HEK293 (cell line): ENCODE measurements around the gene TMEM62.

Source experiments
- CTCF ChIA-PET: fragments of 350-600 bp; formaldehyde crosslinking; extraction: SDS; loops from one replicate; lab custom pipeline; 2021; ENCODE audit warnings: antibody characterized with exemption; lab: Yijun Ruan, JAX
- POLR2A ChIA-PET: fragments of 300-600 bp; formaldehyde crosslinking; extraction: SDS; loops from one replicate; lab custom pipeline; 2020; ENCODE audit warnings: antibody characterized with exemption, inconsistent platforms; lab: Yijun Ruan, JAX
- H3K27ac ChIP-seq: fragments of 200-500 bp; sonication (Bioruptor generic); 2 replicates; pipeline ENCODE4 v1.5.1; 2014; ENCODE audit warnings: low read depth, low read length, control low read depth, inconsistent platforms; ENCODE audit errors: extremely low read depth
- H3K36me3 ChIP-seq, 2 experiments: fragments of 200-500 bp in 1 of 2; sonication (Bioruptor generic) in 1 of 2; 1 replicate in 1 of 2; 2 replicates in 1 of 2; pipeline ENCODE4 v1.5.1; 2014 to 2017; ENCODE audit warnings: inconsistent platforms in 2 of 2, low read length in 2 of 2; ENCODE audit not compliant: control insufficient read depth in 2 of 2, insufficient read depth in 1 of 2
- H3K4me1 ChIP-seq: fragments of 200-500 bp; sonication (Bioruptor generic); 2 replicates; pipeline ENCODE4 v1.5.1; 2014; ENCODE audit warnings: mild to moderate bottlenecking, low read length, inconsistent platforms; ENCODE audit not compliant: control insufficient read depth, insufficient read depth
- H3K4me3 ChIP-seq: 2 replicates; pipeline ENCODE4 v1.5.1; 2011; ENCODE audit warnings: low read depth, mild to moderate bottlenecking, control low read depth, low read length, moderate library complexity
- H3K9me3 ChIP-seq: fragments of 200-500 bp; sonication (Bioruptor generic); 2 replicates; pipeline ENCODE4 v1.5.1; 2014; ENCODE audit warnings: low read depth, low read length, inconsistent platforms; ENCODE audit not compliant: control insufficient read depth, insufficient read depth
- BCL11B ChIP-seq: fragments of 450-650 bp; formaldehyde crosslinking; IDR thresholded peaks from 2 replicates; pipeline ENCODE4 v1.5.1; 2016; ENCODE audit warnings: low read depth, missing biosample characterization, missing genetic modification characterization
- GFI1B ChIP-seq: fragments of 450-650 bp; formaldehyde crosslinking; IDR thresholded peaks from 2 replicates; pipeline ENCODE4 v1.5.1; 2016; ENCODE audit warnings: missing biosample characterization, missing genetic modification characterization
- OSR2 ChIP-seq: fragments of 450-650 bp; formaldehyde crosslinking; IDR thresholded peaks from 2 replicates; pipeline ENCODE4 v1.5.1; 2016; ENCODE audit warnings: missing biosample characterization, missing genetic modification characterization
- SP7 ChIP-seq: fragments of 450-650 bp; formaldehyde crosslinking; IDR thresholded peaks from 2 replicates; pipeline ENCODE4 v1.5.1; 2016; ENCODE audit warnings: missing biosample characterization, missing genetic modification characterization
- TRIM28 ChIP-seq: IDR thresholded peaks from 2 replicates; pipeline ENCODE4 v1.6.1; 2011; ENCODE audit warnings: low read length, control low read depth, borderline replicate concordance
- WT1 ChIP-seq: fragments of 450-650 bp; formaldehyde crosslinking; IDR thresholded peaks from 2 replicates; pipeline ENCODE4 v1.5.1; 2016; ENCODE audit warnings: missing biosample characterization, missing genetic modification characterization
- ZBTB20 ChIP-seq: fragments of 450-650 bp; formaldehyde crosslinking; IDR thresholded peaks from 2 replicates; pipeline ENCODE4 v1.5.1; 2016; ENCODE audit warnings: missing biosample characterization, missing genetic modification characterization
- ZNF19 ChIP-seq: fragments of 450-650 bp; formaldehyde crosslinking; IDR thresholded peaks from 2 replicates; pipeline ENCODE4; 2016; ENCODE audit warnings: missing biosample characterization, missing genetic modification characterization, low read depth
- ZNF221 ChIP-seq: fragments of 450-650 bp; formaldehyde crosslinking; IDR thresholded peaks from 2 replicates; pipeline ENCODE4 v1.5.1; 2017; ENCODE audit warnings: missing biosample characterization, missing genetic modification characterization, borderline replicate concordance
- ZNF416 ChIP-seq: fragments of 450-650 bp; formaldehyde crosslinking; IDR thresholded peaks from 2 replicates; pipeline ENCODE4 v1.5.1; 2016; ENCODE audit warnings: missing biosample characterization, missing genetic modification characterization
- ZNF514 ChIP-seq: fragments of 450-650 bp; formaldehyde crosslinking; IDR thresholded peaks from 2 replicates; pipeline ENCODE4 v1.5.1; 2016; ENCODE audit warnings: missing biosample characterization, missing genetic modification characterization
- ZNF555 ChIP-seq: fragments of 450-650 bp; formaldehyde crosslinking; conservative IDR thresholded peaks from 2 replicates; pipeline ENCODE4 v1.5.1; 2017; ENCODE audit warnings: missing biosample characterization, mild to moderate bottlenecking, missing genetic modification characterization, inconsistent platforms
- ZNF585B ChIP-seq: fragments of 450-650 bp; formaldehyde crosslinking; IDR thresholded peaks from 2 replicates; pipeline ENCODE4 v1.5.1; 2016; ENCODE audit warnings: missing biosample characterization, missing genetic modification characterization
- ZNF600 ChIP-seq: fragments of 450-650 bp; formaldehyde crosslinking; IDR thresholded peaks from 2 replicates; pipeline ENCODE4 v1.5.1; 2016; ENCODE audit warnings: missing biosample characterization, missing genetic modification characterization
- ZNF610 ChIP-seq: fragments of 450-650 bp; formaldehyde crosslinking; IDR thresholded peaks from 2 replicates; pipeline ENCODE4 v1.5.1; 2016; ENCODE audit warnings: missing biosample characterization, missing genetic modification characterization, borderline replicate concordance
- ZNF621 ChIP-seq: fragments of 450-650 bp; formaldehyde crosslinking; IDR thresholded peaks from 2 replicates; pipeline ENCODE4 v1.5.1; 2017; ENCODE audit warnings: missing biosample characterization, missing genetic modification characterization
- ZNF776 ChIP-seq: fragments of 450-650 bp; formaldehyde crosslinking; IDR thresholded peaks from 2 replicates; pipeline ENCODE4 v1.5.0; 2017; ENCODE audit warnings: missing biosample characterization, missing genetic modification characterization, borderline replicate concordance
- ZXDB ChIP-seq: fragments of 450-650 bp; formaldehyde crosslinking; IDR thresholded peaks from 2 replicates; pipeline ENCODE4 v1.5.1; 2016; ENCODE audit warnings: missing biosample characterization, missing genetic modification characterization
- TF ChIP-seq, protein P1 (sequence below): fragments of 450-650 bp; formaldehyde crosslinking; IDR thresholded peaks from 2 replicates; pipeline ENCODE4 v1.5.1; 2016; ENCODE audit warnings: missing biosample characterization, missing genetic modification characterization
- TF ChIP-seq, protein P2 (sequence below): fragments of 450-650 bp; formaldehyde crosslinking; IDR thresholded peaks from 2 replicates; pipeline ENCODE4 v1.5.1; 2016; ENCODE audit warnings: missing biosample characterization, missing genetic modification characterization
- TF ChIP-seq, protein P3 (sequence below): sonication (generic); formaldehyde crosslinking; IDR thresholded peaks from 2 replicates; pipeline ENCODE4 v1.8.1; 2022; ENCODE audit warnings: mild to moderate bottlenecking, moderate library complexity, missing genetic modification reagents

TMEM62 gene

DNA sequence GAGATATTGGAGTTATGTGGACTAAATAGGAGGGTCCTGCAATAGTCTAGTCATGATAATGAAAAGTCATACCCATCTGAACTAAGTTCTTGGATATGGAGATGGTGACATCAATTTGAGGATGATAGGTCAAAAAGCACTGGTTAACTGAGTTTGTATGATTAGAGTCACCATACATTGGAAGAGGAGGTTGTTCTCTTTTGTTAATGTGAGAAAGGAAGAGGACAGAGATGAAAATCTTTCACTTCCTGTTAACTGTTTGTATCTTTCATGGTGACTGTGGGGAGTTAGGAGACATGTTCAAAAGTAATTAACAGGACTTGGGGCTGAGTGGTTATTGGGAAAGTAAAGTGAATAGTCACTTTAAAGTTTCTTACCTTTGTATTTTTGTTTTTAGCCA is 11.1 kb downstream of the TMEM62 start:
- ChIA-PET CTCF (no interaction called here), POLR2A (no interaction called here)
- no peaks in the 10 kb centered on the region for H3K4me1 ChIP-seq
- H3K36me3 ChIP-seq, result peaks cover 3 to 42% of the 10 kb centered on the region in 2 experiments; a peak in 2 of 3 replicates
- no peaks in the 10 kb centered on the region for H3K9me3 ChIP-seq
- H3K27ac ChIP-seq, result no peak overlapping the region
- TF ChIP-seq ZNF776, result no peak
- no peak for TF ChIP-seq ZNF514 (tag by site-specific recombination)
- TF ChIP-seq ZNF600, result no peak
- TF ChIP-seq, protein P1, sequence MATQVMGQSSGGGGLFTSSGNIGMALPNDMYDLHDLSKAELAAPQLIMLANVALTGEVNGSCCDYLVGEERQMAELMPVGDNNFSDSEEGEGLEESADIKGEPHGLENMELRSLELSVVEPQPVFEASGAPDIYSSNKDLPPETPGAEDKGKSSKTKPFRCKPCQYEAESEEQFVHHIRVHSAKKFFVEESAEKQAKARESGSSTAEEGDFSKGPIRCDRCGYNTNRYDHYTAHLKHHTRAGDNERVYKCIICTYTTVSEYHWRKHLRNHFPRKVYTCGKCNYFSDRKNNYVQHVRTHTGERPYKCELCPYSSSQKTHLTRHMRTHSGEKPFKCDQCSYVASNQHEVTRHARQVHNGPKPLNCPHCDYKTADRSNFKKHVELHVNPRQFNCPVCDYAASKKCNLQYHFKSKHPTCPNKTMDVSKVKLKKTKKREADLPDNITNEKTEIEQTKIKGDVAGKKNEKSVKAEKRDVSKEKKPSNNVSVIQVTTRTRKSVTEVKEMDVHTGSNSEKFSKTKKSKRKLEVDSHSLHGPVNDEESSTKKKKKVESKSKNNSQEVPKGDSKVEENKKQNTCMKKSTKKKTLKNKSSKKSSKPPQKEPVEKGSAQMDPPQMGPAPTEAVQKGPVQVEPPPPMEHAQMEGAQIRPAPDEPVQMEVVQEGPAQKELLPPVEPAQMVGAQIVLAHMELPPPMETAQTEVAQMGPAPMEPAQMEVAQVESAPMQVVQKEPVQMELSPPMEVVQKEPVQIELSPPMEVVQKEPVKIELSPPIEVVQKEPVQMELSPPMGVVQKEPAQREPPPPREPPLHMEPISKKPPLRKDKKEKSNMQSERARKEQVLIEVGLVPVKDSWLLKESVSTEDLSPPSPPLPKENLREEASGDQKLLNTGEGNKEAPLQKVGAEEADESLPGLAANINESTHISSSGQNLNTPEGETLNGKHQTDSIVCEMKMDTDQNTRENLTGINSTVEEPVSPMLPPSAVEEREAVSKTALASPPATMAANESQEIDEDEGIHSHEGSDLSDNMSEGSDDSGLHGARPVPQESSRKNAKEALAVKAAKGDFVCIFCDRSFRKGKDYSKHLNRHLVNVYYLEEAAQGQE, result no peak
- no peak for TF ChIP-seq ZNF610
- TF ChIP-seq ZNF555 (tag by site-specific recombination), result no peak
- no peak for TF ChIP-seq ZBTB20 (tag by site-specific recombination)
- no peak overlapping the region for H3K4me3 ChIP-seq

DNA sequence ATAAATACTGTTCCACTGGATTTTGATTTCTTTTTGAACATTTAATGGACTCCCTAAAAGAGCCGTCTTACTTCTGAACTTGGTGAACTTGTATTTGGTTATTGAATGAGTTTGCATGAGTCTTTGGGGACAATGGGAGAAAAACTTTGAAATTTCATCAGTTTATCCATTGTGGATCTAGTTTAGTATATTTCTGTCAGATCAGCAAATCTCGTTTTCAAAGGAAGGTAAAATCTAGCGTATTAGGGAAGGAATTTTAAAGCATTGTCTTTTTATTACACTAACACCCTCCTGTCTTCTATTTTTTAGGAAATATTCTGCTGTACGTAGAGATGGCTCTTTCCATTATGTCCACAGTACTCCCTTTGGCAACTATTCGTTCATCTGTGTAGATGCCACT is 12.8 kb downstream of the TMEM62 start:
- POLR2A ChIA-PET, result no interaction called here
- Histone ChIP-seq H3K9me3 (no peaks in the 10 kb centered on the region), H3K27ac (no peak overlapping the region), H3K4me1 (no peaks in the 10 kb centered on the region), H3K36me3 (peaks cover 6 to 35% of the 10 kb centered on the region in 2 experiments; a peak in 2 of 3 replicates), H3K4me3 (no peak overlapping the region)
- CTCF ChIA-PET, result no interaction called here
- TF ChIP-seq GFI1B (tag by site-specific recombination), result no peak

DNA sequence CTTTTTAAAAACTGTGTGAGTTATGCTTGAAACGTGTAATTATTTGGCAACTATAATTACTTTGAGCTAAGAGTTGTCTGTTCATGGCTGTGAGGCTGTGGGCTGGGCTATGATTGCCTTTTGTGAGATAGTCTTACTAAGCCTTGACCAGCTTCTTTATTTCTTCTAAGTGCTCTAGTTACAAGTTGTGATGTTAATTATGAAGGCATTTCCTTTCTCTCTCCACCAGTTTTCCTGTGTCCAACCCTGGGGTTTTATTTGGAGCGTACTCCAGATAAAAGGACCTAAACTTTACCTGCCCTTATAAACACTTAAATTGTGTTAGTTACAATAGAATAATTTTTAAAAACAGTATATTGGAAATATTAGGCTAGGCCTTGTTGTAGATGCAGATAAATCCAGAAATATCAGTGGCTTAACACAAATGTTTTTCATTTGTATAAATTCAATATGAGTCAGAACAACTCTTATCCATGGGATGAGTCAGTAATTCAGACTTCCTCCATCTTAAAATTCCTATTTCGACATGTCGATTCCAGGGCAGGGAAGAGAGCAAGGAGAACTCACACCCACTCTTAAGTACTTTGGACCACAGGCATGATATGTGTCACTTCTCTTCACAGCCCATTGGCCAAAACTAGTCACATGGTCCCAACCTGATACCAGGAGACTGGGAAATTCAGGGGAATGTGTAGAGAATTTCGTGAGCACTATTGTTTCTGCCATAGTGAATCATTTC is 17.0 kb downstream of the TMEM62 start:
- no peak overlapping the region for H3K4me3 ChIP-seq
- POLR2A ChIA-PET, result no interaction called here
- H3K4me1 ChIP-seq, result no peaks in the 10 kb centered on the region
- CTCF ChIA-PET, result interaction anchor here (0.8 kb wide), 1 partner anchor 10 kb away, joined by 3 read pairs; no protein-coding TSS in a partner anchor
- H3K9me3 ChIP-seq, result no peaks in the 10 kb centered on the region
- H3K27ac ChIP-seq, result no peak overlapping the region
- TF ChIP-seq SP7, result 0 out of 2 replicates have a peak, but pooled peaks have one; percentile 2
- TF ChIP-seq ZNF221 (tag by site-specific recombination), result no peak
- TF ChIP-seq, all 188 proteins: peak for 1
- H3K36me3 ChIP-seq, result peaks cover 23 to 62% of the 10 kb centered on the region in 2 experiments

DNA sequence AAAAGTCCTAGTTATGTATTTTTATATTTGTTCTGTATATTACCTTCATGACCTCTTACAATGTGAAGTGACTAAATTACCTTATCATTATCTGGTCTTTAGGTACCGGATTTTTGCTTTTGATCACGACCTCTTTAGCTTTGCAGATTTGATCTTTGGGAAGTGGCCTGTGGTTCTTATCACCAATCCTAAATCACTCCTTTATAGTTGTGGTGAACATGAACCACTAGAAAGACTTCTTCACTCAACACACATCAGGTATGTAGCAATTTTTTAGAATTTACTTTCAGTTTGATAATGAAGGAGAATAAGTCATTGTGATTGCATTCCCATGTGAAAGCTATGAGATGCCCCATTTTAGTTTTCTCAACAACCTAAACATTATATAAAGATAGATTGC is 18.3 kb downstream of the TMEM62 start:
- H3K4me3 ChIP-seq, result no peak overlapping the region
- ChIA-PET CTCF (interaction anchor here (0.8 to 1.3 kb wide), 3 partner anchors 11 to 52 kb away, joined by 3 to 4 read pairs (median 3); no protein-coding TSS in a partner anchor), POLR2A (no interaction called here)
- H3K27ac ChIP-seq, result no peak overlapping the region
- H3K4me1 ChIP-seq, result no peaks in the 10 kb centered on the region
- peaks cover 29 to 60% of the 10 kb centered on the region in 2 experiments for H3K36me3 ChIP-seq
- no peaks in the 10 kb centered on the region for H3K9me3 ChIP-seq
- TF ChIP-seq BCL11B (tag by site-specific recombination) (no peak), WT1 (no peak), ZNF19 (tag by site-specific recombination) (no peak), OSR2 (tag by site-specific recombination) (no peak), TRIM28 (no peak), ZNF416 (tag by site-specific recombination) (no peak), ZNF585B (tag by site-specific recombination) (no peak), ZXDB (tag by site-specific recombination) (no peak), ZNF621 (tag by site-specific recombination) (no peak)
- TF ChIP-seq, protein P2, sequence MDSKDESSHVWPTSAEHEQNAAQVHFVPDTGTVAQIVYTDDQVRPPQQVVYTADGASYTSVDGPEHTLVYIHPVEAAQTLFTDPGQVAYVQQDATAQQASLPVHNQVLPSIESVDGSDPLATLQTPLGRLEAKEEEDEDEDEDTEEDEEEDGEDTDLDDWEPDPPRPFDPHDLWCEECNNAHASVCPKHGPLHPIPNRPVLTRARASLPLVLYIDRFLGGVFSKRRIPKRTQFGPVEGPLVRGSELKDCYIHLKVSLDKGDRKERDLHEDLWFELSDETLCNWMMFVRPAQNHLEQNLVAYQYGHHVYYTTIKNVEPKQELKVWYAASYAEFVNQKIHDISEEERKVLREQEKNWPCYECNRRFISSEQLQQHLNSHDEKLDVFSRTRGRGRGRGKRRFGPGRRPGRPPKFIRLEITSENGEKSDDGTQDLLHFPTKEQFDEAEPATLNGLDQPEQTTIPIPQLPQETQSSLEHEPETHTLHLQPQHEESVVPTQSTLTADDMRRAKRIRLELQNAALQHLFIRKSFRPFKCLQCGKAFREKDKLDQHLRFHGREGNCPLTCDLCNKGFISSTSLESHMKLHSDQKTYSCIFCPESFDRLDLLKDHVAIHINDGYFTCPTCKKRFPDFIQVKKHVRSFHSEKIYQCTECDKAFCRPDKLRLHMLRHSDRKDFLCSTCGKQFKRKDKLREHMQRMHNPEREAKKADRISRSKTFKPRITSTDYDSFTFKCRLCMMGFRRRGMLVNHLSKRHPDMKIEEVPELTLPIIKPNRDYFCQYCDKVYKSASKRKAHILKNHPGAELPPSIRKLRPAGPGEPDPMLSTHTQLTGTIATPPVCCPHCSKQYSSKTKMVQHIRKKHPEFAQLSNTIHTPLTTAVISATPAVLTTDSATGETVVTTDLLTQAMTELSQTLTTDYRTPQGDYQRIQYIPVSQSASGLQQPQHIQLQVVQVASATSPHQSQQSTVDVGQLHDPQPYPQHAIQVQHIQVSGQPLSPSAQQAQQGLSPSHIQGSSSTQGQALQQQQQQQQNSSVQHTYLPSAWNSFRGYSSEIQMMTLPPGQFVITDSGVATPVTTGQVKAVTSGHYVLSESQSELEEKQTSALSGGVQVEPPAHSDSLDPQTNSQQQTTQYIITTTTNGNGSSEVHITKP (tag by site-specific recombination), result no peak
- TF ChIP-seq, protein P3, sequence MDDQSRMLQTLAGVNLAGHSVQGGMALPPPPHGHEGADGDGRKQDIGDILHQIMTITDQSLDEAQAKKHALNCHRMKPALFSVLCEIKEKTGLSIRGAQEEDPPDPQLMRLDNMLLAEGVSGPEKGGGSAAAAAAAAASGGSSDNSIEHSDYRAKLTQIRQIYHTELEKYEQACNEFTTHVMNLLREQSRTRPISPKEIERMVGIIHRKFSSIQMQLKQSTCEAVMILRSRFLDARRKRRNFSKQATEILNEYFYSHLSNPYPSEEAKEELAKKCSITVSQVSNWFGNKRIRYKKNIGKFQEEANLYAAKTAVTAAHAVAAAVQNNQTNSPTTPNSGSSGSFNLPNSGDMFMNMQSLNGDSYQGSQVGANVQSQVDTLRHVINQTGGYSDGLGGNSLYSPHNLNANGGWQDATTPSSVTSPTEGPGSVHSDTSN (CRISPR knock-in tag), result no peak
